ENCODE measurements around the gene COL4A6.
A peak's percentile ranks its signal among the peaks of the same experiment; 100 is the strongest.

Gene COL4A6

GRCh38 chrX:108297290-108297689 lies 140.9 kb downstream of the COL4A6 start:
- no peak overlapping the region for H3K4me2 ChIP-seq (ENCODE audit: low read depth, low read length, poor library complexity, severe bottlenecking)
- no peaks in the 10 kb centered on the region for H3K79me2 ChIP-seq (ENCODE audit: insufficient read depth, low read length)
- no peaks in the 10 kb centered on the region for H3K9me2 ChIP-seq (replicated peaks; ENCODE audit: low read depth, low read length)
- TF ChIP-seq EZH2phosphoT487 (IDR thresholded peaks at IDR 0.05; ENCODE audit: borderline replicate concordance) (no peak), CTCF (conservative IDR thresholded peaks at IDR 0.05; ENCODE audit: low read length) (no peak)
- H2AFZ ChIP-seq (ENCODE audit: low read length) = no peak overlapping the region
- H4K20me1 ChIP-seq (ENCODE audit: insufficient read depth, low read length, poor library complexity, severe bottlenecking) = no peaks in the 10 kb centered on the region
- H3K9ac ChIP-seq (ENCODE audit: low read depth, low read length, poor library complexity, severe bottlenecking) = no peak overlapping the region
- no peaks in the 10 kb centered on the region for H3F3A ChIP-seq (ENCODE audit: low read depth)
- no peak overlapping the region for H3K4me3 ChIP-seq (ENCODE audit: low read length, poor library complexity, severe bottlenecking)
- H3K4me1 ChIP-seq (ENCODE audit: insufficient read depth, low read length, poor library complexity, severe bottlenecking) = no peaks in the 10 kb centered on the region
- H3K27me3 ChIP-seq (ENCODE audit: insufficient read depth, low read length, poor library complexity, severe bottlenecking) = no peaks in the 10 kb centered on the region
- no peaks in the 10 kb centered on the region for H3K36me3 ChIP-seq (ENCODE audit: insufficient read depth, low read length)
- no peaks in the 10 kb centered on the region for H3K9me3 ChIP-seq (ENCODE audit: insufficient read depth, low read depth, low read length)

GRCh38 chrX:108292053-108292452 lies 146.2 kb downstream of the COL4A6 start:
- Histone ChIP-seq H3K27me3 (ENCODE audit: insufficient read depth, low read length, poor library complexity, severe bottlenecking) (peaks cover 5% of the 10 kb centered on the region), H3K79me2 (ENCODE audit: insufficient read depth, low read length) (no peaks in the 10 kb centered on the region), H3K4me3 (ENCODE audit: low read length, poor library complexity, severe bottlenecking) (no peak overlapping the region), H3K4me2 (ENCODE audit: low read depth, low read length, poor library complexity, severe bottlenecking) (no peak overlapping the region), H3F3A (ENCODE audit: low read depth) (no peaks in the 10 kb centered on the region), H3K9me3 (ENCODE audit: insufficient read depth, low read depth, low read length) (no peaks in the 10 kb centered on the region), H4K20me1 (ENCODE audit: insufficient read depth, low read length, poor library complexity, severe bottlenecking) (no peaks in the 10 kb centered on the region), H2AFZ (ENCODE audit: low read length) (no peak overlapping the region), H3K4me1 (ENCODE audit: insufficient read depth, low read length, poor library complexity, severe bottlenecking) (no peaks in the 10 kb centered on the region), H3K9ac (ENCODE audit: low read depth, low read length, poor library complexity, severe bottlenecking) (no peak overlapping the region), H3K36me3 (ENCODE audit: insufficient read depth, low read length) (no peaks in the 10 kb centered on the region), H3K9me2 (replicated peaks; ENCODE audit: low read depth, low read length) (no peaks in the 10 kb centered on the region)
- TF ChIP-seq EZH2phosphoT487 (IDR thresholded peaks at IDR 0.05; ENCODE audit: borderline replicate concordance) (no peak), CTCF (conservative IDR thresholded peaks at IDR 0.05; ENCODE audit: low read length) (0 out of 2 replicates have a peak, but pooled peaks have one; percentile 17)

GRCh38 chrX:108285918-108286317 lies 152.3 kb downstream of the COL4A6 start:
- no peak for TF ChIP-seq CTCF (conservative IDR thresholded peaks at IDR 0.05; ENCODE audit: low read length)
- TF ChIP-seq EZH2phosphoT487 (IDR thresholded peaks at IDR 0.05; ENCODE audit: borderline replicate concordance) = no peak
- H3K4me1 ChIP-seq (ENCODE audit: insufficient read depth, low read length, poor library complexity, severe bottlenecking) = no peaks in the 10 kb centered on the region
- H3K27me3 ChIP-seq (ENCODE audit: insufficient read depth, low read length, poor library complexity, severe bottlenecking) = peaks cover 5% of the 10 kb centered on the region
- H3K4me2 ChIP-seq (ENCODE audit: low read depth, low read length, poor library complexity, severe bottlenecking) = no peak overlapping the region
- no peak overlapping the region for H3K4me3 ChIP-seq (ENCODE audit: low read length, poor library complexity, severe bottlenecking)
- H3K79me2 ChIP-seq (ENCODE audit: insufficient read depth, low read length) = no peaks in the 10 kb centered on the region
- no peaks in the 10 kb centered on the region for H3K9me2 ChIP-seq (replicated peaks; ENCODE audit: low read depth, low read length)
- no peak overlapping the region for H3K9ac ChIP-seq (ENCODE audit: low read depth, low read length, poor library complexity, severe bottlenecking)
- no peaks in the 10 kb centered on the region for H3K9me3 ChIP-seq (ENCODE audit: insufficient read depth, low read depth, low read length)
- H3K36me3 ChIP-seq (ENCODE audit: insufficient read depth, low read length) = no peaks in the 10 kb centered on the region
- no peak overlapping the region for H2AFZ ChIP-seq (ENCODE audit: low read length)
- H4K20me1 ChIP-seq (ENCODE audit: insufficient read depth, low read length, poor library complexity, severe bottlenecking) = no peaks in the 10 kb centered on the region
- H3F3A ChIP-seq (ENCODE audit: low read depth) = no peaks in the 10 kb centered on the region

Data from Loucy (cell line).